ENCODE data around the gene SCT. TPM values are rescaled to one million over a fixed set of nuclear protein-coding genes. Genes with fewer than 3 reads are reported as not detected.

Gene SCT
- total RNA-seq, 1 donor from 2014 or later, result not detected

DNA sequence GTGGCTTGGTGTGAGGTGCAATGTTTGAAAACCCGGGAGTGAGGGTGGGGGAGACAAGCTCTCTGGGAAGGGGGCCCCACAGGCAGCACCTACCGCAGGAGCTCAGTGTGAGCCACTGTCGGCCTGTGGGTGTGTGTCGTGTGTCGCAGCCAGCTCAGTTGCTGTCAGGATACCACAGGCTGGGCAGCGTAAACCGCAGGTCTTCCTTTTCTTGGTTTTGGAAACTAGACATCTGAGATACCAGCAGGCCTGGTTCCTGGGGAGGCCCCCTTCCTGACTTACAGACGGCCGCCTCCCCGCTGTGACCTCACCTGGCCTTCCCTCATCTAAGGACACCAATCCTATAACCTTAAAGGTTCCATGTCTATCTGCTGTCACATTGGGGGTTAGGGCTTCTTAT, 30.6 kb downstream of the SCT start:
- Mint-ChIP-seq H3K27ac (no peak overlapping the region), H3K9me3 (no peaks in the 10 kb centered on the region), H3K27me3 (no peaks in the 10 kb centered on the region), H3K4me1 (no peaks in the 10 kb centered on the region), H3K4me3 (no peak overlapping the region), H3K36me3 (ENCODE audit: low read depth) (peaks cover 84% of the 10 kb centered on the region)
- TF ChIP-seq, protein P1, sequence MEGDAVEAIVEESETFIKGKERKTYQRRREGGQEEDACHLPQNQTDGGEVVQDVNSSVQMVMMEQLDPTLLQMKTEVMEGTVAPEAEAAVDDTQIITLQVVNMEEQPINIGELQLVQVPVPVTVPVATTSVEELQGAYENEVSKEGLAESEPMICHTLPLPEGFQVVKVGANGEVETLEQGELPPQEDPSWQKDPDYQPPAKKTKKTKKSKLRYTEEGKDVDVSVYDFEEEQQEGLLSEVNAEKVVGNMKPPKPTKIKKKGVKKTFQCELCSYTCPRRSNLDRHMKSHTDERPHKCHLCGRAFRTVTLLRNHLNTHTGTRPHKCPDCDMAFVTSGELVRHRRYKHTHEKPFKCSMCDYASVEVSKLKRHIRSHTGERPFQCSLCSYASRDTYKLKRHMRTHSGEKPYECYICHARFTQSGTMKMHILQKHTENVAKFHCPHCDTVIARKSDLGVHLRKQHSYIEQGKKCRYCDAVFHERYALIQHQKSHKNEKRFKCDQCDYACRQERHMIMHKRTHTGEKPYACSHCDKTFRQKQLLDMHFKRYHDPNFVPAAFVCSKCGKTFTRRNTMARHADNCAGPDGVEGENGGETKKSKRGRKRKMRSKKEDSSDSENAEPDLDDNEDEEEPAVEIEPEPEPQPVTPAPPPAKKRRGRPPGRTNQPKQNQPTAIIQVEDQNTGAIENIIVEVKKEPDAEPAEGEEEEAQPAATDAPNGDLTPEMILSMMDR (IDR thresholded peaks at IDR 0.05), result no peak
- intact Hi-C loops (cut with micrococcal nuclease), result no loop called here
- ATAC-seq (ENCODE audit: low read depth) (no peak), DNase-seq (no peak)
- ChIA-PET CTCF (no interaction called here), POLR2A (no interaction called here)

DNA sequence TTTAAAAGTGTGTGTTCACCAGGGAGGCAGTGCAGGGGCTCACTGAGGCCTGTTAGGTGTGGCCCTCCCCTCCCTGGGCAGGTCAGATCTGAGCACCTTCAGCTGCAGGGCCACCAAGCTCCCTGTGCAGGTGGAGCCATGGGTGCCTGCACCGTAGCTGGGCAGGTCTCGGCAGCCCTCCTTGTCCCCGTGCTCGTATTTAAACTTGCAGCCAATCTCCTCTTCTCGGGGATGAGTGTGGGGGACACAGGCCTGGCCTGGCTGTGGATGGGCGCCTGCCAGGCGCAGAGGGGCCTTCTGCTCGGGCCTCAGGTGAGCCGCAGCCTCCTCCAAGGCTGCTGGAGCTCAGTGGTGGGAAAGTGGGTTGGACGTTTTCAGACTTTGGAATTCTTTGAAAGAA, 31.6 kb downstream of the SCT start:
- Mint-ChIP-seq H3K27ac (no peak overlapping the region), H3K27me3 (no peaks in the 10 kb centered on the region), H3K4me1 (no peaks in the 10 kb centered on the region), H3K4me3 (no peak overlapping the region), H3K9me3 (no peaks in the 10 kb centered on the region), H3K36me3 (ENCODE audit: low read depth) (peaks cover 88% of the 10 kb centered on the region)
- no peak for DNase-seq
- ChIA-PET POLR2A (no interaction called here), CTCF (no interaction called here)
- ATAC-seq (ENCODE audit: low read depth), result no peak
- TF ChIP-seq, protein P1 (IDR thresholded peaks at IDR 0.05), result no peak
- intact Hi-C loops (cut with micrococcal nuclease), result no loop called here

DNA sequence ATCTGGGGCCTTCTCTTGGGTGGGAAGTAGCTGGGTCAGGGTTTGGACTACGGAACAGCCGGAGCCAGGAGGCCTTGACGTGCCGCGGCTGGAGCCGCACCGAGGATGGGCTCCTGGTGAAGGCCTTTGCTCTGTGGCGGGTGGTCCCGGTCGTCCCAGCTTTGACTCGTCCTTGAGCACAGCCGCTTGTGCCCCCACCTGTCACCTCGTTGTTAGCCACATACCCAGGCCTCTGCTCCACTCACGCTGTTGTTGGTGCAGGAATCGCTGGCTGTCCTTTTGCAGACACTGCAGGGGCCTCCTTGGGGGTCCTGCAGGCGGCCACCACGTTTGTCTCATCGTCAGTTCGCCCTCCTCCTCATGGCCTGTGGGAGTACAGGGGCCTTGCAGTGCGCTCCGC, 33.6 kb downstream of the SCT start:
- ChIA-PET CTCF (no interaction called here), POLR2A (no interaction called here)
- Mint-ChIP-seq H3K9me3 (no peaks in the 10 kb centered on the region), H3K36me3 (ENCODE audit: low read depth) (peaks cover 89% of the 10 kb centered on the region), H3K4me3 (no peak overlapping the region), H3K27me3 (no peaks in the 10 kb centered on the region), H3K27ac (no peak overlapping the region), H3K4me1 (no peaks in the 10 kb centered on the region)
- ATAC-seq (ENCODE audit: low read depth) (no peak), DNase-seq (no peak)
- intact Hi-C loops (cut with micrococcal nuclease), result no loop called here
- TF ChIP-seq, protein P1 (IDR thresholded peaks at IDR 0.05), result no peak

DNA sequence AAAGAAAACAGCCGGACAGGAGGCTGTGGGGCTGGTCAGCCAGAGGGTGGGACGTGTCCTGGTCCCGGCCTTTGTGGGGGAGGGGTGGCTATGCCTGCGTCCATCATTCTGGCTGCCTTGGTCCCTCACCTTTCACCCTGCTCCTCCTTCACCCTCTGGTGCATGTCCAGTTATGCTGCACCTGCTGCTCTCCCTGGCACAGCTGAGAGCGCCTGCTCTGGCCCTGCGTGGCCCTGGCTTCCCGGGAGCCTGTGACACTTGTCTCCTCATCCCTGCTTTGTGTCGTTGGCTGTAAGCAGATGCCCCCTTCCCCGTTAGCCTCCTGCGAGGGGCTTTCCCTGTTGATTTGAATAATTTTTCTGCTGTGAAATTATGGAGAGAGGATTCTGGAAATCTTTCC, 34.1 kb downstream of the SCT start:
- H3K4me3 Mint-ChIP-seq, result no peak overlapping the region
- ATAC-seq (ENCODE audit: low read depth) (no peak), DNase-seq (no peak)
- H3K27me3 Mint-ChIP-seq, result no peaks in the 10 kb centered on the region
- no peaks in the 10 kb centered on the region for H3K9me3 Mint-ChIP-seq
- H3K27ac Mint-ChIP-seq, result no peak overlapping the region
- POLR2A ChIA-PET, result no interaction called here
- TF ChIP-seq, protein P1 (IDR thresholded peaks at IDR 0.05), result no peak
- intact Hi-C loops (cut with micrococcal nuclease), result no loop called here
- CTCF ChIA-PET, result no interaction called here
- no peaks in the 10 kb centered on the region for H3K4me1 Mint-ChIP-seq
- peaks cover 89% of the 10 kb centered on the region for H3K36me3 Mint-ChIP-seq (ENCODE audit: low read depth)

DNA sequence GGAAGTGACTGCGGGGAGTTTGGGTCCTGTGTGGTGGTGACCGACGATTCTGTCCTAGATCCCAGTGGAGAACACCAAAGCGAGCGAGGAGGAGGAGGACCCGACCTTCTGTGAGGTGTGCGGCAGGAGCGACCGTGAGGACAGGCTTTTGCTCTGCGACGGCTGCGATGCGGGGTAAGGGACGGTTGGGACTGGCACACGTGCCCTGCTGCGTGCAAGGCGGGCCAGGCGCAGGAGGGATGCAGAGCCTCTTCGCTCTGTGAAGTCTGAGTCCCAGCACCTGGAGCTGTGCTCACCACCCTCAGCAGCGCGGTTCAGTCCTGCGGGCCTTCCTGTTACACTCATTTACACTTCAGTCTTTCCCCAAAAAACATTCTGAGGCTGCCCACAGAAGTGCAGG, 34.5 kb downstream of the SCT start:
- Mint-ChIP-seq H3K4me1 (no peaks in the 10 kb centered on the region), H3K27me3 (no peaks in the 10 kb centered on the region), H3K4me3 (no peak overlapping the region), H3K9me3 (no peaks in the 10 kb centered on the region), H3K27ac (no peak overlapping the region), H3K36me3 (ENCODE audit: low read depth) (peaks cover 91% of the 10 kb centered on the region)
- ATAC-seq (ENCODE audit: low read depth) (no peak), DNase-seq (no peak)
- TF ChIP-seq, protein P1 (IDR thresholded peaks at IDR 0.05), result no peak
- ChIA-PET CTCF (no interaction called here), POLR2A (no interaction called here)
- intact Hi-C loops (cut with micrococcal nuclease), result no loop called here
